ENCODE measurements around the gene NDUFB4.

The NDUFB4 gene

DNA sequence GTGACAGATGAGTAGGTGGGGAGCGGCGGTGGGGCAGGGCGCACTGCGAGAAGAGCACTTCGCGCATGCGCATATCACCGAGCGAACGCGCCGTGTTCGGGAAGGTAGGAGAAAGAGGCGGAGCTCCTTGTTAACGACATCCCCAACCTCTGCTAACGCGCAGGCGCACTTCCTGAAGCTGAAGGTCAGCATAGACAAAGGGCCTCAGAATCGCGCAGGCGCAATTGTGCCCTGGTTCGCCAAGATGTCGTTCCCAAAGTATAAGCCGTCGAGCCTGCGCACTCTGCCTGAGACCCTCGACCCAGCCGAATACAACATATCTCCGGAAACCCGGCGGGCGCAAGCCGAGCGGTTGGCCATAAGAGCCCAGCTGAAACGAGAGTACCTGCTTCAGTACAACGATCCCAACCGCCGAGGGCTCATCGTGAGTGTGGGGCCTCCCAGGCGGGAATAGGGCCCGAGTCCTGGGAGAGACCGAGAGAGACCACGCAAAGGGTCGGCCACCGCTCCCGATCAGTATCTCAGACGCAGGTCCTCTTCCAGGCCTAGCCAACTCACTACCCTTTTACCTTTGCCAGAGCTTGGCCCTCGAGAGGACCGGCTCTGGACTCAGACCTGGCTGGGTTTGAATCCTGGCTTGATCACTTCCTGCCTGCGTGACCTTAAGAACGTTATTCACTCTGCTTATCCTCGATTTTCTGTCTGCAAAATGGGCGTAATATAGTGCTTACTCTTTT lies at the start of gene NDUFB4:
Gene NDUFB4, plus strand, starts transcription at position 221 of the 737 bp plus-strand sequence. Its CDS starts 24 bp downstream, at position 245.
- Histone ChIP-seq H3K4me1 (ENCODE audit: control insufficient read depth, insufficient read depth, low read length, unreplicated experiment) (peaks cover 24% of the 10 kb centered on the region), H3K27me3 (ENCODE audit: insufficient read depth, low read length) (no peaks in the 10 kb centered on the region), H3K4me3 (ENCODE audit: low read depth, low read length) (peak within 1 kb of the TSS; percentile 96), H3K79me2 (ENCODE audit: control insufficient read depth, insufficient read depth, low read length, unreplicated experiment) (peaks cover 33% of the 10 kb centered on the region), H2AFZ (ENCODE audit: low read length, unreplicated experiment) (peak within 1 kb of the TSS; percentile 96), H3K36me3 (ENCODE audit: insufficient read depth, low read length) (peaks cover 16% of the 10 kb centered on the region; the same call in 1 of the 2 replicates), H3K27ac (ENCODE audit: low read depth, low read length) (peak within 1 kb of the TSS; percentile 66)

DNA sequence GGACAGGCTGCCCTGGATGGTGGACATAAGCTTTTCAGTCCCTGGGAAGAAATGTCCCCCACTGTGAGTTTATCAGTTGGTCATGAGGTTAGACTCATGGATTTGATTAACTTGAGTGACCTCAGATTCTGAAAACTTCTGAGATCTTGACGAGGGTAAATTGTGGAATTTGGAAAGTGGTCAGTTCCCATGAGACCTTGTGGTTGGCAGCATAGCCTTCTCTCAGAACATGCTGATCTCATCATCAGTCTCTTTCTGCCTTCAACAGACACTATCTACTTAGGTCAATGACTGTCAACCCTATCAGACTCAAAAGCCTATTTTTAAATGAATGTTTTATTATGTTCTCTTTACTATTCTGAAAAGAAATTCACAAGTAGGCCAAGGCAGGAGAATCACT lies 45.6 kb upstream of the NDUFB4 start:
- no peaks in the 10 kb centered on the region for H3K79me2 ChIP-seq (ENCODE audit: control insufficient read depth, insufficient read depth, low read length, unreplicated experiment)
- no peak overlapping the region for H2AFZ ChIP-seq (ENCODE audit: low read length, unreplicated experiment)
- no peaks in the 10 kb centered on the region for H3K36me3 ChIP-seq (ENCODE audit: insufficient read depth, low read length)
- no peak overlapping the region for H3K27ac ChIP-seq (ENCODE audit: low read depth, low read length)
- no peak overlapping the region for H3K4me3 ChIP-seq (ENCODE audit: low read depth, low read length)
- no peaks in the 10 kb centered on the region for H3K27me3 ChIP-seq (ENCODE audit: insufficient read depth, low read length)
- peaks cover 15% of the 10 kb centered on the region for H3K4me1 ChIP-seq (ENCODE audit: control insufficient read depth, insufficient read depth, low read length, unreplicated experiment)

DNA sequence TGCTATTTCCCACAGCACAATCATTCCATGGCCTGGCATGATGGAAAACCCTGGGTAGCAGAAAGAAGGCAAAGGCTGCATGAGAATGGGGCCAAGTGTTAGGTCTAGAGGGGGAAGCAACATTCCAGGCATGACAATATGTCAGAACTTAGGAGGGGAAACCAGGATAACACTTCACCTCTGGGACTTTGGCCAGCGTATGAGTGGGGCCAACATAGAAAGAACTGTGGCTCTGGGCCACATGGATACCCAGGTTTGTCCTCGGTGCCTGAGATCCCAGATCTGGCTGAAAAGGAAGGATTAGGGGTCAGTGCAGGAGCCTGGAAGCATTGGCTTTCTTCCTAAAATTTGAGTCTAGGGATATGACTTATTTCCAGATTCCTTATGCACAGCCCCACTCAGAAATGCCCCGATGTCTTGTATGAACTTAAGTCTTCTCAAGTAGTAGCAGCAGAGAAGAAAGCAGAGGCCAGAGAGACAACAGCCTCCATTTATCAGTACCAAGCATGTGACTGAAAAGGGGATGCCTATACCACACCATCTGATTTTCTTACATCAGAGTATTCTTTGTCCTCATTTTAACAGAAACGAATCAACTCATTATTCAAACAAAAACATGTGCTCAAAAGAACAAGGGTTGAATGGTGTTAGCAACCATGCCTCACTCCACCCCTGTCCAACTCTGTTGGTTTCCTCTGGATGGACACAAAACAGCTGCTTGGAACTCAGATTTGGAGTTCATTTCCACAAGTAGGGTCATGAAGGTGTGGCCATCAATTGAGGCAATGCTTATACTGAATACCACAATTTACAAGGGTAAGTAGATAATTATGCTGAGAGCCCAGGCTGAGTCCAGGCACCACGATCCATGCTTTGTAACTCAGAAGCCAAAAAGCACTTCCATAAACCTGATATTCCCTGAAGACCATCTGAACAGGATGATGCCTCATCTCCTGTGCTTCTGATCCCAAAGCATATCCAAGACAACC lies 43.7 kb upstream of the NDUFB4 start:
- Histone ChIP-seq H3K27ac (ENCODE audit: low read depth, low read length) (no peak overlapping the region), H3K4me1 (ENCODE audit: control insufficient read depth, insufficient read depth, low read length, unreplicated experiment) (peaks cover 22% of the 10 kb centered on the region), H2AFZ (ENCODE audit: low read length, unreplicated experiment) (no peak overlapping the region), H3K4me3 (ENCODE audit: low read depth, low read length) (no peak overlapping the region), H3K79me2 (ENCODE audit: control insufficient read depth, insufficient read depth, low read length, unreplicated experiment) (no peaks in the 10 kb centered on the region), H3K27me3 (ENCODE audit: insufficient read depth, low read length) (no peaks in the 10 kb centered on the region), H3K36me3 (ENCODE audit: insufficient read depth, low read length) (no peaks in the 10 kb centered on the region)

DNA sequence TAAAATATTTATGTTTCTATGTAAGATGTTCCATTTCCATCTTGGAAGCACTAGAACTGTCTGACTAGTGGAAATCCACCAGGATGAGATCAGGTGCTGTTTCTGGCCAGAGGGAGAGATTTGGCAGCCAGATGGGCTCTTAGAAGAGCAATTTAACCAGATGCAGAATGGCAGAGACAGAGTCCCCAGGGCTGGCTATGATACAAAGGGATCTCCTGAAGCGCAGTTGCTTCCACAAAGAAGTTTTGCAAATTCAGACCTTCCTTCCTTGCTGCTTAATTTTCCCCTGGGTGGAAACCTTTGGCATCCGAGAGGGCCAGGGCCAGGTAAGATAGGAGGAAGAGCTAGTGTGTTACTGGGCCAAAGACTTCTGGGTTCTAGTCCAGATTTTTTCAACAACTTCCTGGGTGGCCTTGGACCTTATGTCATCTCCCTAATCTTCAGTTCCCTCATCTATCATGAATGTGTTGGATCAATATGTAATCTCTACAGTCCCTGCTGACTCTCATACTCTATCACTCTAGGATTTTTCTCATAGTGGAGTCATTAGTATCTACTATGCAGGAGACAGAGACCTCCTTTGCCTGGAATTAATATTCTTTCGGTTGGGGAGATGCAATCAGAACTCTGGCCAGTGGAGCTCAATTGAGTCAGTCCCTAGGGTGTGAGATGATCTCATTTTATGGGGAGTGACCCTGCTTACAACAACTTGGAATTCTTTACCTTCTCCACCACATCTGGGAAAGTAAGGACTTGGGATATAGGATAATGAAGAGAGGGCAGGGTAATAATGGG lies 41.1 kb upstream of the NDUFB4 start:
- Histone ChIP-seq H2AFZ (ENCODE audit: low read length, unreplicated experiment) (no peak overlapping the region), H3K4me1 (ENCODE audit: control insufficient read depth, insufficient read depth, low read length, unreplicated experiment) (peaks cover 35% of the 10 kb centered on the region), H3K79me2 (ENCODE audit: control insufficient read depth, insufficient read depth, low read length, unreplicated experiment) (no peaks in the 10 kb centered on the region), H3K4me3 (ENCODE audit: low read depth, low read length) (no peak overlapping the region), H3K27ac (ENCODE audit: low read depth, low read length) (no peak overlapping the region), H3K27me3 (ENCODE audit: insufficient read depth, low read length) (no peaks in the 10 kb centered on the region), H3K36me3 (ENCODE audit: insufficient read depth, low read length) (no peaks in the 10 kb centered on the region)

DNA sequence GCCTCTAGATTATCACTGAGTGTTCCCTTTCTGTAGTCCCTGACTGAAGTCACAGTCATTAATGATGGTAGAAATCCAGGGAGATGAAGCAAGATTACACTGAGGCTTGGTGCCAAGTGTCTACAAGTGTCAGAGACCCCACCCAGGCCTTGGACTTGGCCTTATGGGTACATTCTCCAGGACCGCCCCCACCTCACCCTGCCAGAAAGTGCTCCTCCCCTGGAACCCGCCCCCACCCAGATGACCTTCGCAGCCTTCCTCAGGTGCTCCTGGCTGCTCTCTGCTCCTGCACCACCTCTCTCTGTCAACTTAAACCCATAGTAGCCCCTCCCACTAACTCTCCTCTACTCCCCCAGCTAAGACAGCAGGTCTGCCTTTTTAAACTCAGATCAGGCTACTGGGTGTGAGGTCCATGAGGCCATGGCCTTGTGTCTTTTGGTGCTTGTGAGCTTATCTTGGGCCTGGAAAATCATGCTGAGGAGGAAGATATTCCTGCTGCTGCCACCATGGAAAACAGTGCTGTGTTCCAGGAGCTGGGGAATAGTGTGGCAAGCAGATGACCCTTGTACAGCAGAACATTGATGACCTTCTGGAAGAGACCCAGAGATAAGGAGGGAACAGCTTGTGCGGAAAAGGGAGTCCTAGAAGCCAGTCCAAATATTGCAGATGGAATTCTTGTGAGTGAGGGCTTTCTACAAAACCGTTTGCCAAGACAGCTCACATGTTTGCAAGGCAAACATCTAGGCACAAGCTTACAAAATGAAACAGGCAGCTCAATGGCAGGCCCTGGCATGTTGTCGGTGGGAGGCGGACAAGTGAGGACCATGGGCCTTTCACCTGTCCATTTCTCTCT lies 40.3 kb upstream of the NDUFB4 start:
- Histone ChIP-seq H3K79me2 (ENCODE audit: control insufficient read depth, insufficient read depth, low read length, unreplicated experiment) (no peaks in the 10 kb centered on the region), H3K27ac (ENCODE audit: low read depth, low read length) (no peak overlapping the region), H3K4me3 (ENCODE audit: low read depth, low read length) (no peak overlapping the region), H3K4me1 (ENCODE audit: control insufficient read depth, insufficient read depth, low read length, unreplicated experiment) (peaks cover 36% of the 10 kb centered on the region), H3K27me3 (ENCODE audit: insufficient read depth, low read length) (no peaks in the 10 kb centered on the region), H3K36me3 (ENCODE audit: insufficient read depth, low read length) (no peaks in the 10 kb centered on the region), H2AFZ (ENCODE audit: low read length, unreplicated experiment) (no peak overlapping the region)

DNA sequence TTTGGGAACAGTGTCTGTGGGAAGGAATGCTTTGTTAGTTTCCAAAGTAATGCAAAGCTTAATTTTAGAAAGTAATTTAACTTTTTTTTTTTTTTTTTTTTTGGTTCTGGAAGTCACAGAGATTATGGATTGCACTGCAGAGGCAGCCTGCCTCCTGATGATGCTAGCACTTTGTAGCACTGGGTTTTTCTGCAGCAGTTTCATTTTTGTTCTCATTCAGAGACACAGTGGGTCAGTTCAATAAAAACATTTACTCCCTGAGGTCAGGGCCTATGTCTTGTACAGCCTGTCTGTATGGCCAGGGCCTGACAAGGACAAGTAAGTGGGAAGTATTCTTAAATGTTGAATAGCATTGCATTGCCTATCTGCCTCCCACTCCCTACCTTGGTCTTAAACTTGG lies 39.0 kb upstream of the NDUFB4 start:
- H3K27me3 ChIP-seq (ENCODE audit: insufficient read depth, low read length): no peaks in the 10 kb centered on the region
- H3K4me3 ChIP-seq (ENCODE audit: low read depth, low read length): no peak overlapping the region
- H3K36me3 ChIP-seq (ENCODE audit: insufficient read depth, low read length): no peaks in the 10 kb centered on the region
- peaks cover 42% of the 10 kb centered on the region for H3K4me1 ChIP-seq (ENCODE audit: control insufficient read depth, insufficient read depth, low read length, unreplicated experiment)
- no peak overlapping the region for H3K27ac ChIP-seq (ENCODE audit: low read depth, low read length)
- H2AFZ ChIP-seq (ENCODE audit: low read length, unreplicated experiment): no peak overlapping the region
- no peaks in the 10 kb centered on the region for H3K79me2 ChIP-seq (ENCODE audit: control insufficient read depth, insufficient read depth, low read length, unreplicated experiment)

DNA sequence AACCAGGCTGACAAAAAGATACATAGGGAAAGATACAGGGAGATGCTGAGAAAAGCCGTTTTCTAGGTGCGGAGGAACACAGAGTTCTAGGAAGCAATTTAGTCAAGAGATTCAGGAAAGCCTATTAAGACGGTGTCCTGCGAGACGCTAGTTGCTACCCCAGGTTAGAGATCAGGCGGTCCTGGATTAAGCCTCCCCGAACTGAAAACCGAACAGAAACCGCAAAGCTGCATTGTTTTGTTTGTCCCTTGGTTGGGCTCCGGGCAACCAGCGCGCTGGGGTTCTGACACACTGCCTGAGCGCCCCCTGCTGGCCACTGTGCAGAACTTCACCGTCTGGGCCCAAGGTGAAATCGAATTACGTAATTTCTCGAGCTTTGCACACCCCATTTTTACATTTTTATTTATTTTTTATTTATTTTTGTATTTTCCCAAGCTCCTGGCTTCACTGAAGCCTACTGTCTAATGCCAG lies 37.3 kb upstream of the NDUFB4 start:
- no peaks in the 10 kb centered on the region for H3K79me2 ChIP-seq (ENCODE audit: control insufficient read depth, insufficient read depth, low read length, unreplicated experiment)
- no peaks in the 10 kb centered on the region for H3K27me3 ChIP-seq (ENCODE audit: insufficient read depth, low read length)
- H2AFZ ChIP-seq (ENCODE audit: low read length, unreplicated experiment): peak overlapping the region; percentile 70
- H3K4me1 ChIP-seq (ENCODE audit: control insufficient read depth, insufficient read depth, low read length, unreplicated experiment): peaks cover 42% of the 10 kb centered on the region
- H3K4me3 ChIP-seq (ENCODE audit: low read depth, low read length): peak overlapping the region; percentile 85
- H3K27ac ChIP-seq (ENCODE audit: low read depth, low read length): peak overlapping the region; percentile 78
- H3K36me3 ChIP-seq (ENCODE audit: insufficient read depth, low read length): no peaks in the 10 kb centered on the region

DNA sequence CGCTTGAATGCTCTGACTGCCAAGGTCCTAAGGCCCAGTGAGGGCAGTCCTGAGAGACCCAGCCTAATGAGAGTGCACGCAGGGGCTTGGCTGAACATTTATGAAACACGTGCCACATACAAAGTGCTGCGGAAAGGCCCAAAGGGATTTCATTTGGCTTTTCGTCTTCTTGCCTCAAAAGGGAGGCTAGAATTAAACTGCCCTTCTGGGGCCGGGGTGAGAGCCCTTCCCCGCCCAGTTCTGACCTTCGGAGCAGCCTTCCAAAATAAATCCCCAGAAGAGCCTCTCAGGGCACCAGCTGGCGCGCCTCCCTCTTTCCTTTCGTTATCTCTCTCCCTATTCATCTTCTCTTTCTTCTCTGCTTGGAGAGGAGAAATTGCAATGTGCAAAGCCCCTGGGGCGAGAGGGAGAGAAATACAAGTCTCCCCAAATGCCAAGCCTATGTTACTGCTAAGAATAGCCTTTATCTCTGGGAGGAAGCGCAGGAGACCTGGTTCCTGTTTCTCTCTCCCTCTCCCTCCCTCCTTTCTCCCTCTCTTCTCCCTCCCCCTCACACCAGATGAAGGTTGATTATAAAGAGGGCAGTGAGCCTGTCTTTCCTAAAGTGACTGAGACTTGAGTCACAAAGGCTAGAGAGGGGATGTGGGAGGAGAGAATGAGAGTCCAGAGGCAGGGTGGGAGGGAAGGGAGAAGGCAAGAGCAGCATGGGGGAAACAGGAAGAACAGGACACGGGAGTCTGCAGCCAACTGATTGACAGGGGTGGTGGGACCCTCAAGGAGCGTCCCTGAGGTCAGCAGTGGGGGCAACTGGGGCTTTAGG lies 36.7 kb upstream of the NDUFB4 start:
- H3K27ac ChIP-seq (ENCODE audit: low read depth, low read length): peak overlapping the region; percentile 78
- no peaks in the 10 kb centered on the region for H3K27me3 ChIP-seq (ENCODE audit: insufficient read depth, low read length)
- peaks cover 42% of the 10 kb centered on the region for H3K4me1 ChIP-seq (ENCODE audit: control insufficient read depth, insufficient read depth, low read length, unreplicated experiment)
- no peaks in the 10 kb centered on the region for H3K79me2 ChIP-seq (ENCODE audit: control insufficient read depth, insufficient read depth, low read length, unreplicated experiment)
- H3K4me3 ChIP-seq (ENCODE audit: low read depth, low read length): peak overlapping the region; percentile 85
- peak overlapping the region; percentile 70 for H2AFZ ChIP-seq (ENCODE audit: low read length, unreplicated experiment)
- H3K36me3 ChIP-seq (ENCODE audit: insufficient read depth, low read length): no peaks in the 10 kb centered on the region

Data from ACC112 (cell line).